Measurements from ENCODE around the gene DPYSL4. TPM values are rescaled to one million over a fixed set of nuclear protein-coding genes. Genes with fewer than 3 reads are reported as not detected.
A peak's percentile ranks its signal among the peaks of the same experiment; 100 is the strongest.

Gene DPYSL4
- total RNA-seq, 6 donors from 2014 or later: 0.11 to 2.2 (median 0.79) TPM; not detected in 1

- TF ChIP-seq POLR2A (IDR thresholded peaks at IDR 0.05) (no peak), CTCF (IDR thresholded peaks at IDR 0.05) (no peak), EP300 (IDR thresholded peaks at IDR 0.05) (no peak), POLR2AphosphoS5 (IDR thresholded peaks at IDR 0.05) (no peak)
- Histone ChIP-seq H3K27me3 (peaks cover 0 to 46% (median 34%) of the 10 kb centered on the region in 4 donors), H3K4me3 (no peak overlapping the region), H3K9me3 (no peaks in the 10 kb centered on the region), H3K4me1 (peaks cover 21 to 28% (median 24%) of the 10 kb centered on the region in 4 donors), H3K36me3 (no peaks in the 10 kb centered on the region), H3K27ac (no peak overlapping the region)
- ATAC-seq (ENCODE audit: low FRiP score in 2 of 2) (no peak), DNase-seq (peak in 1 of 2 donors; percentile 52)
- 95 to 97% methylated on average over 16 to 17 of the region's 17 CpGs for WGBS, 2 donors
These were observed 3.2 kb downstream of the DPYSL4 start for GRCh38 chr10:132189810-132190422.

- Histone ChIP-seq H3K4me1 (peaks cover 6 to 8% (median 7%) of the 10 kb centered on the region in 4 donors), H3K27ac (no peak overlapping the region), H3K9me3 (no peaks in the 10 kb centered on the region), H3K4me3 (no peak overlapping the region), H3K27me3 (peaks cover 0 to 22% (median 14%) of the 10 kb centered on the region in 4 donors), H3K36me3 (no peaks in the 10 kb centered on the region)
- DNase-seq (peak in 1 of 2 donors; percentile 36), ATAC-seq (ENCODE audit: low FRiP score in 2 of 2) (no peak)
- WGBS, 2 donors: 87 to 92% methylated on average over 21 to 28 of the region's 28 CpGs
- no peak for TF ChIP-seq CTCF (IDR thresholded peaks at IDR 0.05)
- TF ChIP-seq POLR2AphosphoS5 (IDR thresholded peaks at IDR 0.05): no peak
- no peak for TF ChIP-seq POLR2A (IDR thresholded peaks at IDR 0.05)
- TF ChIP-seq EP300 (IDR thresholded peaks at IDR 0.05): no peak
These were observed 5.6 kb downstream of the DPYSL4 start for GRCh38 chr10:132192076-132192975.

GRCh38 chr10:132192991-132193665 is 6.4 kb downstream of the DPYSL4 start:
- DNase-seq: peak in 1 of 2 donors; percentile 49
- no peaks in the 10 kb centered on the region for H3K4me1 ChIP-seq
- TF ChIP-seq EP300 (IDR thresholded peaks at IDR 0.05) (no peak), POLR2AphosphoS5 (IDR thresholded peaks at IDR 0.05) (no peak), POLR2A (IDR thresholded peaks at IDR 0.05) (no peak), CTCF (IDR thresholded peaks at IDR 0.05) (no peak)
- peaks cover 0 to 13% (median 6%) of the 10 kb centered on the region in 4 donors for H3K27me3 ChIP-seq
- H3K9me3 ChIP-seq: no peaks in the 10 kb centered on the region
- H3K4me3 ChIP-seq: no peak overlapping the region
- no peak overlapping the region for H3K27ac ChIP-seq
- H3K36me3 ChIP-seq: no peaks in the 10 kb centered on the region
- ATAC-seq (ENCODE audit: low FRiP score in 2 of 2): no peak
- 71 to 72% methylated on average over 11 to 18 of the region's 18 CpGs for WGBS, 2 donors

DNA sequence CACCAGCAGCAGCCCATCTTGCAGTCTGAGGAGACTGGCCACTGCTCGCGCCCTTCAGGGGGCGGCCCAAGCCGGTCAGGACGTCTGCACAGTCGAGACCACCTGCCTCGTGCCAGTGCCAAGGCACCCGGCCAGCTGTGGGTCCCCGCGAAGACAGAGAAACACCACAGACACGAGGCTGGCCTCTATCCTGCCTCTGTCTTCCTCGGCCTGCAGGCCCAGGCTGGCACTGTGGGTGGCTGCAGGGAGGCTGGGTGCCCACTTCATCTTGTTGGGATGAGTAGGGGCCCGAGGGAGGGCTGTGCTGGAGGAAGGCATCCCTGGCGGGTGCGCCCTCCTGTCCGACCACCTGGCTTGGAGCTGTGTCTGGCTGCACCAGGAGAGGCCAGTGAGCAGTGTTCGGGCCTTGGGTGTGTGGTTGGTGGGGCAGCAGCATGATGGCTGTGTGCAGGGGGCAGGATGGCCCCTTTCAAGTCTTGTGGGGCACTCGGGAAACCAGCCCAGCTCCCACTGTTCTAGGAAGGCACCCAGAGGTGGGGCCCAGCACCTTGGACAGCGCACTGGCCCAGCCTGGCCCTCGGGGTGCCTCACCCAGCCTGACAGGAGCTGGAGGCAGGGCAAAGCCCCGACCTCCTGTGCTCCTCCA is 7.3 kb downstream of the DPYSL4 start:
- H3K4me3 ChIP-seq: no peak overlapping the region
- DNase-seq (peak in 1 of 2 donors; percentile 77), ATAC-seq (ENCODE audit: low FRiP score in 2 of 2) (peak; percentile 4 to 28)
- no peak for TF ChIP-seq POLR2AphosphoS5 (IDR thresholded peaks at IDR 0.05)
- TF ChIP-seq CTCF (IDR thresholded peaks at IDR 0.05): no peak
- TF ChIP-seq POLR2A (IDR thresholded peaks at IDR 0.05): no peak
- no peak for TF ChIP-seq EP300 (IDR thresholded peaks at IDR 0.05)
- no peaks in the 10 kb centered on the region for H3K9me3 ChIP-seq
- H3K36me3 ChIP-seq: no peaks in the 10 kb centered on the region
- WGBS, 2 donors: 76 to 82% methylated on average over 12 to 16 of the region's 21 CpGs
- peaks cover 0 to 7% (median under 1%) of the 10 kb centered on the region in 4 donors for H3K27me3 ChIP-seq
- no peaks in the 10 kb centered on the region for H3K4me1 ChIP-seq
- H3K27ac ChIP-seq: no peak overlapping the region

All from upper lobe of left lung (tissue), 6 donors.